Tibial nerve (tissue), 4 donors: ENCODE measurements around the gene CLEC11A. TPM values are rescaled to one million over a fixed set of nuclear protein-coding genes. Genes with fewer than 3 reads are reported as not detected.

Experiments used
- DNase-seq, 2 donors: peaks; one replicate each; pipeline ENCODE4 v3.0.0-alpha.2; 2019; ENCODE audit warnings: low spot score in 2 of 2
- H3K27ac ChIP-seq, 4 donors: fragments of 200-600 bp; sonication (generic) in 3 of 4; one replicate each; pipeline ENCODE4 v1.5.1; 2017 to 2019; ENCODE audit warnings: mild to moderate bottlenecking in 1 of 4
- H3K27me3 ChIP-seq, 2 donors: fragments of 200-600 bp; sonication (generic) in 1 of 2; one replicate each; pipeline versions ENCODE4 v1.5.1 to v1.6.0; 2017 to 2019
- H3K36me3 ChIP-seq, 3 donors: fragments of 200-600 bp; sonication (generic); one replicate each; pipeline ENCODE4 v1.5.1; 2018 to 2019
- H3K4me1 ChIP-seq, 4 donors: fragments of 200-600 bp; sonication (generic) in 3 of 4; one replicate each; pipeline ENCODE4 v1.5.1; 2017 to 2019
- H3K4me3 ChIP-seq, 4 donors: fragments of 200-600 bp; sonication (generic) in 3 of 4; one replicate each; pipeline ENCODE4 v1.5.1; 2017 to 2019; ENCODE audit warnings: mild to moderate bottlenecking in 1 of 4, moderate library complexity in 1 of 4
- H3K9me3 ChIP-seq, 4 donors: fragments of 200-600 bp; sonication (generic) in 3 of 4; one replicate each; pipeline ENCODE4 v1.5.1; 2017 to 2019
- EP300 ChIP-seq, 2 donors: sonication (generic); formaldehyde crosslinking; IDR thresholded peaks; one replicate each; pipeline ENCODE4 v1.6.1; 2017; ENCODE audit warnings: antibody characterized with exemption in 2 of 2, mild to moderate bottlenecking in 1 of 2
- POLR2A ChIP-seq, 2 donors: fragments of 450-650 bp; IDR thresholded peaks; one replicate each; pipeline ENCODE4 v1.6.1; 2017; ENCODE audit warnings: antibody characterized with exemption in 2 of 2, mild to moderate bottlenecking in 2 of 2, moderate library complexity in 2 of 2
- WGBS, 2 donors: methylation state at CpG; one replicate each; pipeline ENCODE4 v1.1.5; 2018; 5-methylcytosine and 5-hydroxymethylcytosine counted together
- total RNA-seq, 4 donors: library from RNA; depleted of rRNA; stranded (reverse); fragments of >200 nt; gene quantifications; one replicate each; pipeline ENCODE4 v1.1.0, GENCODE V29; 2016
- TF ChIP-seq, protein P1 (sequence below), 5 experiments: fragments of 200-600 bp in 3 of 5; fragments of 450-650 bp in 2 of 5; sonication (generic) in 3 of 5; IDR thresholded peaks; one replicate each; pipeline ENCODE4 v1.5.1; 2016 to 2019; ENCODE audit warnings: antibody characterized with exemption in 5 of 5, mild to moderate bottlenecking in 3 of 5, moderate library complexity in 2 of 5

Gene CLEC11A
- total RNA-seq, 4 donors from 2014 or later: 13.3 to 53.1 (median 25.9) TPM

DNA sequence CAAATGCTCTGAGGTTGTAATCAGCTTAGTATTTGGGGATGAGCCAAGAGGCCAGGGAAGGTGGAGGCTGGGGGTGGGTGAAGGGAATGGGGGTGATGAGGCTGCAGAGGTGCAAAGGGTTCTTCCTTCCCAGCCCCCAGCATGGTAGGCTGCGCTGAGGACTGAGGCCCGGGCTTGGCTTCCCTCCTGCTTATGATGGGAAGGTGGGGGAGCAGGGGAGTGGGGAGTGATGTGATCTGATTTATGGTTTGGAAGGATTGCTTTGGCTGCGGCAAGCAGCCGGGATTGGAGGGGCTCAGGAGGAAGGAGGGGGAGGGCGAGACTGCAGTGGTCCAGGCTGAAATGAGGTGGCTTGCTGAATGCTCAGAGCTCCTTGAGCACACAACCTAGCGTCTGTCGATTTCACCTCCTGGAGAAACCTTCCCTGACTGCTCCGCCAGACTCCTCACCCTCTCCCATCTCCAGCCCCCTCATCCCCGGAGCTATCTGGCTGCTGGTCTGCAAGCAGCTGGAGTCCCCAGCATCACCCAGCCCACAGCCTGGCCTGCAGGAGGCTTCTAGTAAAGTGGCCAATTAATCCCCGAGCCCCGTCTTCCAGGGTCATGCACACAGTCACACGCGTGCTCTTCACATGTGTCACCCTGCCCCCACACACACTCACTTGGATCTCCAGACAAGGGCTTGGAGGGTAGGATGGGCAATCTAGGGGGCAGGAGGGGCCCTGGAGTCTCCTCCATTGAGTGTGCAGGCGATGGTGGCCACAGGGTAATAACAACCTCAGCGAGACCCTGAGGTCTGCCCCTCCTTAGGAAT is 757 bp upstream of the CLEC11A start:
- peak overlapping the region in 1 of 4 donors; percentile 67 for H3K4me3 ChIP-seq
- peaks cover 0 to 60% (median 21%) of the 10 kb centered on the region in 4 donors for H3K4me1 ChIP-seq
- WGBS, 2 donors: 36 to 40% methylated on average over 14 to 15 of the region's 15 CpGs
- no peaks in the 10 kb centered on the region for H3K36me3 ChIP-seq
- no peaks in the 10 kb centered on the region for H3K9me3 ChIP-seq
- peaks cover 0 to 87% of the 10 kb centered on the region in 2 donors for H3K27me3 ChIP-seq
- TF ChIP-seq EP300 (IDR thresholded peaks at IDR 0.05): no peak
- TF ChIP-seq, protein P1, sequence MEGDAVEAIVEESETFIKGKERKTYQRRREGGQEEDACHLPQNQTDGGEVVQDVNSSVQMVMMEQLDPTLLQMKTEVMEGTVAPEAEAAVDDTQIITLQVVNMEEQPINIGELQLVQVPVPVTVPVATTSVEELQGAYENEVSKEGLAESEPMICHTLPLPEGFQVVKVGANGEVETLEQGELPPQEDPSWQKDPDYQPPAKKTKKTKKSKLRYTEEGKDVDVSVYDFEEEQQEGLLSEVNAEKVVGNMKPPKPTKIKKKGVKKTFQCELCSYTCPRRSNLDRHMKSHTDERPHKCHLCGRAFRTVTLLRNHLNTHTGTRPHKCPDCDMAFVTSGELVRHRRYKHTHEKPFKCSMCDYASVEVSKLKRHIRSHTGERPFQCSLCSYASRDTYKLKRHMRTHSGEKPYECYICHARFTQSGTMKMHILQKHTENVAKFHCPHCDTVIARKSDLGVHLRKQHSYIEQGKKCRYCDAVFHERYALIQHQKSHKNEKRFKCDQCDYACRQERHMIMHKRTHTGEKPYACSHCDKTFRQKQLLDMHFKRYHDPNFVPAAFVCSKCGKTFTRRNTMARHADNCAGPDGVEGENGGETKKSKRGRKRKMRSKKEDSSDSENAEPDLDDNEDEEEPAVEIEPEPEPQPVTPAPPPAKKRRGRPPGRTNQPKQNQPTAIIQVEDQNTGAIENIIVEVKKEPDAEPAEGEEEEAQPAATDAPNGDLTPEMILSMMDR (IDR thresholded peaks at IDR 0.05): no peak
- no peak for TF ChIP-seq POLR2A (IDR thresholded peaks at IDR 0.05)
- DNase-seq: no peak
- H3K27ac ChIP-seq: peak overlapping the region in 2 of 4 donors; percentile 50 to 69

DNA sequence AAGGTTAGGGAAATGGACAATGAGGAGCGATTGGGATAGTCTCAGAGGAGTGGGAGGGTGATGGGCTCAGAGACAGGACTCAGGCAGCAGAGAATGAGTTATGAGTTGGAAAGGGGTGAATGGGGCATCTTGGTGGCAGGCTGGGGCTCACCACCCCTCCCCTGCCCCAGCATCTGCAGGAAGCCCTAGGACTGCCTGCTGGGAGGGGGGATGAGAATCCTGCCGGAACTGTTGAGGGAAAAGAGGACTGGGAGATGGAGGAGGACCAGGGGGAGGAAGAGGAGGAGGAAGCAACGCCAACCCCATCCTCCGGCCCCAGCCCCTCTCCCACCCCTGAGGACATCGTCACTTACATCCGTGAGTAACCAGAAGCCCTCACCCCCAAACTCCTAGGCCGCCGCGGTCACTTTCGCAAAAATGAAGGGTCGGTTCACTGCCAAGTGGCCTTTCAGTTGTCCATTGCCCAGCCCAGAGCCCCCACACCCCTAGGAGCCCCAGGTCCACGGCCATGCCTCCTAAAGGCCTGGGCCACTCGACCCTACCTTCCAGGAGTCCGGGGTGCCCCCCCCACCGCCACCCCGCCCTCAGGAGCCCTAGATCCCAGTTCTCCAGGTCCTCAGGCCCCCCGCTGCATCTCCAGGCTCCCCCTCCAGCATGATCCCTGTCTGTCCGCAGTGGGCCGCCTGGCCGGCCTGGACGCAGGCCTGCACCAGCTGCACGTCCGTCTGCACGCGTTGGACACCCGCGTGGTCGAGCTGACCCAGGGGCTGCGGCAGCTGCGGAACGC is 764 bp downstream of the CLEC11A start:
- Histone ChIP-seq H3K36me3 (no peaks in the 10 kb centered on the region), H3K9me3 (no peaks in the 10 kb centered on the region), H3K4me3 (peak overlapping the region; percentile 30 to 67 (median 42)), H3K27ac (peak overlapping the region in 3 of 4 donors; percentile 26 to 69 (median 64)), H3K27me3 (peaks cover 0 to 79% of the 10 kb centered on the region in 2 donors), H3K4me1 (peaks cover 0 to 52% (median 13%) of the 10 kb centered on the region in 4 donors)
- DNase-seq: no peak
- 6 to 8% methylated on average over 25 to 29 of the region's 31 CpGs for WGBS, 2 donors
- no peak for TF ChIP-seq EP300 (IDR thresholded peaks at IDR 0.05)
- no peak for TF ChIP-seq POLR2A (IDR thresholded peaks at IDR 0.05)
- TF ChIP-seq, protein P1 (IDR thresholded peaks at IDR 0.05): no peak

DNA sequence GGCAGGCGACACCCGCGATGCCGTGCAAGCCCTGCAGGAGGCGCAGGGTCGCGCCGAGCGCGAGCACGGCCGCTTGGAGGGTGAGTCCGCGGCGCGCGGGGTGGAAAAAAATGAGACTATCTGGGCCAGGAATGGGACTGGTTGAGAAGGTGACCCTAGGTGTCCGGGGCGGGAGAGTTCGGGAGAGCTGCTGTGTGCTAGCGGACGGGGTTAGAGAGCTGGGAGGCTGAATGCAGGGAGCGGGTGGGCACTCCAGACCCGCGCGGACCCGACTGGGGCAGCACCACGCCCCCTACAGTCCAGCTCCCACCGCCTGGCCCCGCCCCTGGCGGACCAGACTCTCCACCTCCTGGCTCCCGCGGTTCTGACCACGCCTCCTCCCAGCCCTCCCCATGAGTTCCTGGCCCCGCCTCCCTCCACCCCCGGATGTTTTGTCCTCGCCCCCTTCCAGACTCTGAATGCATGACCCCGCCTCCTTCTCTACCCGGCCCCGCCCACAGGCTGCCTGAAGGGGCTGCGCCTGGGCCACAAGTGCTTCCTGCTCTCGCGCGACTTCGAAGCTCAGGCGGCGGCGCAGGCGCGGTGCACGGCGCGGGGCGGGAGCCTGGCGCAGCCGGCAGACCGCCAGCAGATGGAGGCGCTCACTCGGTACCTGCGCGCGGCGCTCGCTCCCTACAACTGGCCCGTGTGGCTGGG is 1.5 kb downstream of the CLEC11A start:
- Histone ChIP-seq H3K27ac (peak overlapping the region in 3 of 4 donors; percentile 38 to 74 (median 71)), H3K4me3 (peak overlapping the region; percentile 46 to 67 (median 48)), H3K4me1 (peaks cover 0 to 45% (median 10%) of the 10 kb centered on the region in 4 donors), H3K9me3 (no peaks in the 10 kb centered on the region), H3K36me3 (no peaks in the 10 kb centered on the region), H3K27me3 (peaks cover 0 to 75% of the 10 kb centered on the region in 2 donors)
- DNase-seq: peak; percentile 98 to 99
- WGBS, 2 donors: 2% methylated on average over 54 to 64 of the region's 65 CpGs
- peak in 1 of 2 donors; percentile 64 for TF ChIP-seq EP300 (IDR thresholded peaks at IDR 0.05)
- TF ChIP-seq, protein P1 (IDR thresholded peaks at IDR 0.05): peak; percentile 36 to 83 (median 57)
- TF ChIP-seq POLR2A (IDR thresholded peaks at IDR 0.05): peak in 1 of 2 donors; percentile 60

DNA sequence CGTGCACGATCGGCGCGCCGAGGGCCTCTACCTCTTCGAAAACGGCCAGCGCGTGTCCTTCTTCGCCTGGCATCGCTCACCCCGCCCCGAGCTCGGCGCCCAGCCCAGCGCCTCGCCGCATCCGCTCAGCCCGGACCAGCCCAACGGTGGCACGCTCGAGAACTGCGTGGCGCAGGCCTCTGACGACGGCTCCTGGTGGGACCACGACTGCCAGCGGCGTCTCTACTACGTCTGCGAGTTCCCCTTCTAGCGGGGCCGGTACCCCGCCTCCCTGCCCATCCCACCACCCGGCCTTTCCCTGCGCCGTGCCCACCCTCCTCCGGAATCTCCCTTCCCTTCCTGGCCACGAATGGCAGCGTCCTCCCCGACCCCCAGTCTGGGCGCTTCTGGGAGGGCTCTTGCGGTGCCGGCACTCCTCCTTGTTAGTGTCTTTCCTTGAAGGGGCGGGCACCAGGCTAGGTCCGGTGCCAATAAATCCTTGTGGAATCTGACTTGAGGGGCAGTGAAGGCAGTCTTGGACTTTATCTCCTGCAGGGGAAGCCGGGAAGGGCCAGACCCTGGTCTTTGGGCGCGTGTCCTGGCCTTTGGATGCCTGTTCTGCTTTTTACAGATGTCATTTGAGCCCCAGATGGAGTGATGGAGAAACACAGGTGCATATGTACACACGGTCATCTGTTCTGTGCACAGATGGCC is 2.2 kb downstream of the CLEC11A start:
- H3K4me1 ChIP-seq: peaks cover 0 to 44% (median 10%) of the 10 kb centered on the region in 4 donors
- TF ChIP-seq, protein P1 (IDR thresholded peaks at IDR 0.05): no peak
- TF ChIP-seq POLR2A (IDR thresholded peaks at IDR 0.05) (no peak), EP300 (IDR thresholded peaks at IDR 0.05) (no peak)
- peak overlapping the region; percentile 46 to 67 (median 48) for H3K4me3 ChIP-seq
- peaks cover 0 to 68% of the 10 kb centered on the region in 2 donors for H3K27me3 ChIP-seq
- no peak for DNase-seq
- WGBS, 2 donors: 4 to 5% methylated on average over 29 to 48 of the region's 52 CpGs
- peak overlapping the region in 3 of 4 donors; percentile 38 to 74 (median 71) for H3K27ac ChIP-seq
- no peaks in the 10 kb centered on the region for H3K36me3 ChIP-seq
- H3K9me3 ChIP-seq: no peaks in the 10 kb centered on the region
